Right atrium auricular region (tissue), 2 donors: ENCODE results near the gene PGAM4. TPM values are rescaled to one million over a fixed set of nuclear protein-coding genes. Genes with fewer than 3 reads are reported as not detected.
A peak's percentile ranks its signal among the peaks of the same experiment; 100 is the strongest.
"Not testable (repeated sequence)": the region's sequence is repeated elsewhere in the genome, so short reads cannot be mapped to it uniquely, and the experiment has no call there.

Source experiments
- DNase-seq: peaks from one replicate; pipeline ENCODE4 v3.0.0-alpha.2; 2019; ENCODE audit warnings: low spot score
- H3K27ac ChIP-seq, 2 donors: fragments of 200-600 bp; sonication (generic); 1 replicate in 1 of 2; 2 replicates in 1 of 2; pipeline ENCODE4 v1.5.1; 2016 to 2019
- H3K27me3 ChIP-seq, 2 donors: fragments of 200-600 bp; sonication (generic); one replicate each; pipeline versions ENCODE4 v1.5.1 to v1.6.0; 2017 to 2019
- H3K36me3 ChIP-seq: fragments of 200-600 bp; sonication (generic); one replicate; pipeline ENCODE4 v1.5.1; 2016
- H3K4me1 ChIP-seq, 2 donors: fragments of 200-600 bp; sonication (generic); one replicate each; pipeline versions ENCODE4 v1.5.1 to v1.6.0; 2017 to 2019
- H3K4me3 ChIP-seq, 2 donors: fragments of 200-600 bp; sonication (generic); 1 replicate in 1 of 2; 2 replicates in 1 of 2; pipeline ENCODE4 v1.5.1; 2017 to 2019; ENCODE audit warnings: mild to moderate bottlenecking in 1 of 2, moderate library complexity in 1 of 2
- H3K9me3 ChIP-seq, 2 donors: fragments of 200-600 bp; sonication (generic); one replicate each; pipeline ENCODE4 v1.5.1; 2019
- total RNA-seq, 2 donors: library from RNA; depleted of rRNA; stranded (reverse); fragments of >200 nt; gene quantifications; one replicate each; pipeline ENCODE4 v1.1.0, GENCODE V29; 2016
- TF ChIP-seq, protein P1 (sequence below), 2 donors: fragments of 200-600 bp; sonication (generic); IDR thresholded peaks; one replicate each; pipeline ENCODE4 v1.5.1; 2019; ENCODE audit warnings: antibody characterized with exemption in 2 of 2

PGAM4 gene
- total RNA-seq, 2 donors from 2014 or later, result not detected

DNA sequence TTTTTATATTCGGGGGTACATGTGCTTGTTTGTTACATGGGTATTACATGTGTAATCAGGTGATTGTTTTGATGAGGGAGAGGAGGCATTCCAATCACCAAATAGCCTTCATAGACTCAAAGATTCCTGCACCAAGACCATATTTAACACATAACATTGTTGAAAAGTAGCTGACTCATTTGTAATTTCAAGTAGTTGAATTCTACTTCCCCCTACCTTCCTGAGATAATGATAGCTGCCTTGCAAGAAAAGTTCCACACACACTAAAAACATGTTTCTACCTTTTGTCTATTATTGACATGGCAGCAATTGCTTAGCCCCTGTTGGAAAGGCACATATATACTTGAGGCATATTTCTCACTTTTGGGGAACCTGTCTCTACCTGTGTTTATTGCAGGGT, 16.1 kb downstream of the PGAM4 start:
- Histone ChIP-seq H3K36me3 (no peaks in the 10 kb centered on the region), H3K4me1 (peaks cover 0 to 3% of the 10 kb centered on the region in 2 donors), H3K27ac (no peak overlapping the region), H3K9me3 (peaks cover 0 to 7% of the 10 kb centered on the region in 2 donors), H3K4me3 (no peak overlapping the region), H3K27me3 (no peaks in the 10 kb centered on the region)
- TF ChIP-seq, protein P1, sequence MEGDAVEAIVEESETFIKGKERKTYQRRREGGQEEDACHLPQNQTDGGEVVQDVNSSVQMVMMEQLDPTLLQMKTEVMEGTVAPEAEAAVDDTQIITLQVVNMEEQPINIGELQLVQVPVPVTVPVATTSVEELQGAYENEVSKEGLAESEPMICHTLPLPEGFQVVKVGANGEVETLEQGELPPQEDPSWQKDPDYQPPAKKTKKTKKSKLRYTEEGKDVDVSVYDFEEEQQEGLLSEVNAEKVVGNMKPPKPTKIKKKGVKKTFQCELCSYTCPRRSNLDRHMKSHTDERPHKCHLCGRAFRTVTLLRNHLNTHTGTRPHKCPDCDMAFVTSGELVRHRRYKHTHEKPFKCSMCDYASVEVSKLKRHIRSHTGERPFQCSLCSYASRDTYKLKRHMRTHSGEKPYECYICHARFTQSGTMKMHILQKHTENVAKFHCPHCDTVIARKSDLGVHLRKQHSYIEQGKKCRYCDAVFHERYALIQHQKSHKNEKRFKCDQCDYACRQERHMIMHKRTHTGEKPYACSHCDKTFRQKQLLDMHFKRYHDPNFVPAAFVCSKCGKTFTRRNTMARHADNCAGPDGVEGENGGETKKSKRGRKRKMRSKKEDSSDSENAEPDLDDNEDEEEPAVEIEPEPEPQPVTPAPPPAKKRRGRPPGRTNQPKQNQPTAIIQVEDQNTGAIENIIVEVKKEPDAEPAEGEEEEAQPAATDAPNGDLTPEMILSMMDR (IDR thresholded peaks at IDR 0.05), result no peak
- no peak for DNase-seq

DNA sequence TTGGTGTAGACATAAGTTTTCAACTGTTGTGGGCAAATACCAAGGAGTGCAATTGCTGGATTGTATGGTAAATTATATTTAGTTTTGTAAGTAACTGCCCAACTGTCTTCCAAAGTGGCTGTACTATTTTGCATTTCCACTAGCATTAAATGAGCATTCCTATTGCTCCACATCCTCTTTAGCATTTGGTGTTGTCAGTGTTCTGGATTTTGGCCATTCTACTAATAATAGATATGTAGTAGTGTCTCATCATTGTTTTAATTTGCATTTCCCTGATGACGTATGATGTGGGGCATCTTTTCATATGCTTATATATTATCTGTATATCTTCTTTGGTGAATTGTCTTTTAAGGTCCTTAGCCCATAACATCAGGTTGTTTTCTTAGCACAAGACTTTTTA, 17.3 kb downstream of the PGAM4 start:
- no peaks in the 10 kb centered on the region for H3K36me3 ChIP-seq
- peaks cover 0 to 3% of the 10 kb centered on the region in 2 donors for H3K4me1 ChIP-seq
- TF ChIP-seq, protein P1 (IDR thresholded peaks at IDR 0.05), result no peak
- no peaks in the 10 kb centered on the region for H3K27me3 ChIP-seq
- no peaks in the 10 kb centered on the region for H3K9me3 ChIP-seq
- no peak overlapping the region for H3K4me3 ChIP-seq
- DNase-seq, result no peak
- H3K27ac ChIP-seq, result no peak overlapping the region

DNA sequence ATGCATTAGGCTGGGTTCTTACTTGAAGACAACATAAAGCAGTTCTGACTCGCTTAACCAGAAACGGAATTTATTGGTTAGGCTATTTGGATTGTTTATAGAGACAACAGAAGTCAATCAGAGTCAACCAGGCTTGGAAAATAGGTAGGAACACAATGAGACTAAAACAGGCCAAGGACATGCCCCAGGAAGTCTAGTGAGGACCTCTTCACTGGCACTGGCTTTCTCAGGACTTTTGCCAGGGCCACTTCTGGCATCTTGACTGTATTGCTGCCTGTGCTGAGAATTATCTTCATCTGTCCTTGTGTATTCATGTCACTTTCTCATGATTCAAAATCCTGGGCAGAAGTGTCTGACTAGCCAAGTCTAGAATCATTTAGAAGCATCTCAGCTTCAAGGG, 19.6 kb downstream of the PGAM4 start:
- H3K9me3 ChIP-seq, result no peaks in the 10 kb centered on the region
- DNase-seq, result no peak
- H3K27ac ChIP-seq, result no peak overlapping the region

DNA sequence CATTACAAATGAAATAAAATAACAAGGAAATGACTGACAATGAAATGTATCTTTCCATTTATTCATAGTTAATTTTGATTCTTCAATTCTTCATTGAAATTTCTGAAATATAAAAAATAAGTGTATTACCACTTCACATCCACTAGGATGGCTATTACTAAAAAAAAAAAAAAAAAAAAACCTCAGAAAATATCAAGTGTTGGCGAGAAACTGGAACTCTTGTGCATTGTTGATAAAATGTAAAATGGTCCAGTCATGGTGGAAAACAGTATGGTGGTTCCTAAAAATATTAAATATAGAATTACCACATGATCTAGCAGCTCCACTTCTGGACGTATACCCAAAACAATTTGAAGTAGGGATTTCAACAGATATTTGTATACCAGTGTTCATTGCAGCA, 22.9 kb downstream of the PGAM4 start:
- TF ChIP-seq, protein P1 (IDR thresholded peaks at IDR 0.05), result peak in 1 of 2 donors; percentile 24
- H3K9me3 ChIP-seq, result no peaks in the 10 kb centered on the region
- H3K27ac ChIP-seq, result no peak overlapping the region
- H3K27me3 ChIP-seq, result no peaks in the 10 kb centered on the region
- no peaks in the 10 kb centered on the region for H3K36me3 ChIP-seq
- DNase-seq, result no peak
- H3K4me1 ChIP-seq, result no peaks in the 10 kb centered on the region
- no peak overlapping the region for H3K4me3 ChIP-seq

More for the DNA sequence above, 19.6 kb downstream of the PGAM4 start:
- H3K27me3 ChIP-seq, result no peaks in the 10 kb centered on the region
- H3K36me3 ChIP-seq, result no peaks in the 10 kb centered on the region
- TF ChIP-seq, protein P1 (IDR thresholded peaks at IDR 0.05), result no peak
- H3K4me1 ChIP-seq, result peaks cover 0 to 3% of the 10 kb centered on the region in 2 donors
- H3K4me3 ChIP-seq, result no peak overlapping the region

DNA sequence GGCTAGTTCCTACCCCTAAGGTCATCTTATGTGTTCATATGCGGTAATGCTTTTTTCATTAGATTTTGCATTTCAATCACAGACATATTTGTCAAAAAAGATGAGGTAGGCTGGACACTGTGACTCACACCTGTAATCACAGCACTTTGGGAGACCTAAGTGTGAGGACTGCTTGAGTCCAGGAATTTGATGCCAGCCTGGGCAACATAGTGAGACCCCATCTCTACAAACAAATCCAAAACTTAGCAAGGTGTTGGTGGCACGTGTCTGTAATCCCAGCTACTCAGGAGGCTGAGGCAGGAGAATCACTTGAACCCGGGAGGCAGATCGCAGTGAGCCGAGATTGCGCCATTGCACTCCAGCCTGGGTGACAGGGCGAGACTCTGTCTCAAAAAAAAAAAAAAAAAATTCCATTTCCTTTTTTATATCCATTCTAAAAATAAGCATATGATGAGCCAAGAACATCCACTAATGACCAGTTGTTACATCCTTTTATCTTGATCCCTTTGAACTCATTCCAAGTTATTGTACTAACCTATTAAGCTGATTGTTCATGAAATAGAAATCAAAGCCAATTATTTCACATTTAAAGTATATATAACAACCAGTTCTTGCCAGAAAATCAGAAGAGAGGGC, 23.4 kb downstream of the PGAM4 start:
- Histone ChIP-seq H3K36me3 (no peaks in the 10 kb centered on the region), H3K27me3 (no peaks in the 10 kb centered on the region), H3K4me1 (no peaks in the 10 kb centered on the region), H3K9me3 (no peaks in the 10 kb centered on the region), H3K27ac (peak overlapping the region in 1 of 2 donors; percentile 34), H3K4me3 (no peak overlapping the region)
- TF ChIP-seq, protein P1 (IDR thresholded peaks at IDR 0.05), result no peak
- no peak for DNase-seq

DNA sequence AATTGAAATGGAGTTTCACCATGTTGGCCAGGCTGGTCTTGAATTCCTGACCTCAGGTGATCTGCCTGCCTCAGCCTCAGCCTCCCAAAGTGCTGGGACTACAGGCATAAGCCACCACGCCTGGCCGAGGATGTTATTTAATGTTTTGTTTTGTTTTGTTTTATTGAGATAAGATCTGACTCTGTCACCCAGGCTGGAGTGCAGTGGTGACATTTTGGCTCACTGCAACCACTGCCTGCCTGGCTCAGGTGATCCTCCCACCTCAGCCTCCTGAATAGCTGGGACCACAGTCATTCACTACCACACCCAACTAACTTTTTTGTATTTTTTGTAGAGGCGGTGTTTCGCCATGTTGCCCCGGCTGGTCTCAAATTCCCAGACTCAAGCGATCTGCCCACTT, 24.4 kb downstream of the PGAM4 start:
- H3K27me3 ChIP-seq, H3K36me3 ChIP-seq, H3K4me3 ChIP-seq, DNase-seq, H3K4me1 ChIP-seq, H3K9me3 ChIP-seq, H3K27ac ChIP-seq: not testable (repeated sequence)
